ENCODE data around the gene C8G.

Gene C8G

DNA sequence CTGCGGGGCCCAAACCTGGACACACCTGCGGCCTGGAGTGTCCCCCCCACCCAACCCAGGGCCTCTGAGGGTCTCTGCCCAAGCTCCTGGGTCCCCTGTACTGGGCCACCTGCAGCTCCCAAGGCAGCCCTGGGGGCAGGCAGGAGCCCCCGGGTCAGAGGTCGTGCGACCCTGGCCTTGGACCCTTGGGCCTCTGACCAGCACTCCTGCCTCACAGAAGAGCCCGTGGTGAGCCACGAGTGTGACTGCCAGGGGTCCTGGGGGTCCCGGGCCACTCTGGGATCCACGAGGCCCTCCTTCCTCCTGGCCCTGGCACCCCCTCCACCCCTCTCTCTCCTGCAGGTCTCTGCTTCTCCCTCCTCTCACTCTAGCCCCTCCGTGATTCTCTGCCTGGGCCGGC is 27.3 kb downstream of the C8G start:
- TF ChIP-seq, protein P1, sequence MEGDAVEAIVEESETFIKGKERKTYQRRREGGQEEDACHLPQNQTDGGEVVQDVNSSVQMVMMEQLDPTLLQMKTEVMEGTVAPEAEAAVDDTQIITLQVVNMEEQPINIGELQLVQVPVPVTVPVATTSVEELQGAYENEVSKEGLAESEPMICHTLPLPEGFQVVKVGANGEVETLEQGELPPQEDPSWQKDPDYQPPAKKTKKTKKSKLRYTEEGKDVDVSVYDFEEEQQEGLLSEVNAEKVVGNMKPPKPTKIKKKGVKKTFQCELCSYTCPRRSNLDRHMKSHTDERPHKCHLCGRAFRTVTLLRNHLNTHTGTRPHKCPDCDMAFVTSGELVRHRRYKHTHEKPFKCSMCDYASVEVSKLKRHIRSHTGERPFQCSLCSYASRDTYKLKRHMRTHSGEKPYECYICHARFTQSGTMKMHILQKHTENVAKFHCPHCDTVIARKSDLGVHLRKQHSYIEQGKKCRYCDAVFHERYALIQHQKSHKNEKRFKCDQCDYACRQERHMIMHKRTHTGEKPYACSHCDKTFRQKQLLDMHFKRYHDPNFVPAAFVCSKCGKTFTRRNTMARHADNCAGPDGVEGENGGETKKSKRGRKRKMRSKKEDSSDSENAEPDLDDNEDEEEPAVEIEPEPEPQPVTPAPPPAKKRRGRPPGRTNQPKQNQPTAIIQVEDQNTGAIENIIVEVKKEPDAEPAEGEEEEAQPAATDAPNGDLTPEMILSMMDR (IDR thresholded peaks at IDR 0.05; ENCODE audit: low read depth, low read length, missing control alignments), result no peak
- DNase-seq (ENCODE audit: extremely low read depth, low read depth), result no peak
- H3K4me3 ChIP-seq (replicated peaks; ENCODE audit: low read depth, low read length), result no peak overlapping the region

DNA sequence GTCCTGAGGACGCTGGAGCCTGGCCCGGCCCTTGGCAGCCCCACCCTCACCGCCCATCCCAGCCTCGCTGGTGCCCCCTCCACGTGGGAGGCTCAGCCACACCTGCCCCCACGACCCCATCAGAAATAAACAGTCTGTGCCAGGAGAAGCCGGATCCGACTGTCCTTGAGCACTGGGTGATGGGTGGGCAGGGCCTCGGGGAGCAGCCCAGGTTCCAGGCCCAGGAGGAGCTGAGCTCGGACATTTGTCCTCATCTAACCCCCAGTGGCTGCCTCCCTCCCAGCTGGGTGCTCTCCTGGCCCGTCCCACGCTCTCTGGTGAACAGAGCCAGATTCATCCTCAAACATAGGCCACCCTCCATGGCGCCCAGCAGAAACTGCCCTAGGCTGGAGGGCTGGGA is 27.7 kb downstream of the C8G start:
- TF ChIP-seq, protein P1 (IDR thresholded peaks at IDR 0.05; ENCODE audit: low read depth, low read length, missing control alignments), result no peak
- no peak overlapping the region for H3K4me3 ChIP-seq (replicated peaks; ENCODE audit: low read depth, low read length)
- no peak for DNase-seq (ENCODE audit: extremely low read depth, low read depth)

DNA sequence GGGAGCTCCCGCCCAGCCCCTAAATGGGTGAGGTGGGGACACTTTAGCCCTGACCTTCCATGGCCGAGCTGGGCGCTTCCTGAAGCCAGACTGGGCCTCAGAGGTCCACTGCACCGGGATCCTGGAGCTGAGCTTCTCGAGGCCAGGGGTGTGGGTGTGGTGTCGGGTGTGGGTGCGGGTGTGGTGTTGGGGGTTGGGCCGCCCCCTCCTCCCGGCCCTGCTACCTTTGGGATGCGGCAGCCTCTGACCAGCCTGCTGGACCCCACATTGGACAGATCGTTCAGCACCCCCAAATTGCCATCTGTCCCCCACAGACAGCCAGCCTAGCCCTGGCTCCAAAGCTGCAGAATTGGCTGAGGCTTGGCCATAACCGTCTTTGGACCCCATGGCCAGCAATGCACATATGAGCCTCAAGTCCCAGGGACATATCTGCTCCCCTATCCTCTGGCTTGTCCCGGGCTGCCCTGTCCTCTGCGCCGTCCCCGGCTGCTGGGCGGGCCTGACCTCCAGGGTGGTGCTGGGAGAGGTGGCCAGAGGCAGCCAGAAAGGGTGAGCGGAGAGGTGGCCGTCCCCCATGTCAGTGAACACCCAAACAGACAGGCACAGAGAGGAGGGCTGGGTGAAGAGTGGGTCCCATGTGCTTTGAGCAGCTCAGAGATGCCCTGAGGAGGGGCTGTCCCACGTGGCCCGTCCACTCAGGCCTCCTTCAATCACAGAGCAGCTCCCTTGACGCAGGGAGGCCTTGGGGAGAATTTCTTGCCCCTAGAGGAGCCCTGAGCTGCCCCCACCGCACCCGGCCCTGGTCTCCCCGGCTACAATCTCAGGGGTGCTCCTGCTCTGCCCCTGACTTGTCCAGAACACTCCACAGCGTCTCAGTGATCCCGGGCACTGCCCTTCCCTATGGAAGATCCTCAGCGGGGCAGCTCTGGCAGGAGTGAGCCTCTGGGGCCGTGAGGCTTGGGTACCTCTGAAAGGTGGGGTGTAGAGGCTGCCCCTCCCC is 28.9 kb downstream of the C8G start:
- no peak overlapping the region for H3K4me3 ChIP-seq (replicated peaks; ENCODE audit: low read depth, low read length)
- DNase-seq (ENCODE audit: extremely low read depth, low read depth), result no peak
- TF ChIP-seq, protein P1 (IDR thresholded peaks at IDR 0.05; ENCODE audit: low read depth, low read length, missing control alignments), result no peak

DNA sequence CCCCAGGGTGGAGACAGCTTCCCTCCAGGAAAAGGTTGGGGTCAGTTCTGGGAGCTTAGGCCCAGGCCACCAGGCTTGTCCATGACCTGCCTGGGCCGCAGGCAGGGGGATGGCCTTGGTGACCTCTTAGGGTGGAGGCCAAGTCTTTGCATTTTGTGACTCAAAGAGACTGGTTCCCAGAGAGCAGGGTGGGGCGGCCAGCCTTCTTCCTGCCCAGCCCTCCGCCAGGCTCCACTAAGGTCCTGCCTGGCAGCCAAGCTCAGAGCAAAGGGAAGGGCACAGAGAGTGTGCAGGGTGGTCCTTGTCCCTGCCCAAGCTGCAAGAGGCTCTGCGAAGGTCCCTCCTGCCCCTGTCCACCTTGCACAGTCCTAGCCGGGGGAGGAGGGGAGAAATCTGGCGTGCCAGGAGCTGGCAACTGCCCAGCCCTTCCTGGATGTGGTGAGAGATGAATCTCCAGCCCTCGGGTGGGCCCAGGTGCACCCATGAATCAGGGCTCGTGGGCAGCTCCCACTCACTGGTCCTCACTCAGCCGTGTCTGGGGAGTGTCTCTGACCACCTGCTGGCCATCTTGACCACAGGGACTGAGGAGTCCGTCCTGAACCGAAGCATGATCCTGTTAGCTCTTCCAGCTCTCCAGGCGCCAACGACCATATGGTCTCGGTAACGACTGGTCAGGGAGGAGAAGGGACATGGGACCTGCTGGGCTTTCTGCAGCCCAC is 29.9 kb downstream of the C8G start:
- TF ChIP-seq, protein P1 (IDR thresholded peaks at IDR 0.05; ENCODE audit: low read depth, low read length, missing control alignments), result no peak
- H3K4me3 ChIP-seq (replicated peaks; ENCODE audit: low read depth, low read length), result no peak overlapping the region
- no peak for DNase-seq (ENCODE audit: extremely low read depth, low read depth)

DNA sequence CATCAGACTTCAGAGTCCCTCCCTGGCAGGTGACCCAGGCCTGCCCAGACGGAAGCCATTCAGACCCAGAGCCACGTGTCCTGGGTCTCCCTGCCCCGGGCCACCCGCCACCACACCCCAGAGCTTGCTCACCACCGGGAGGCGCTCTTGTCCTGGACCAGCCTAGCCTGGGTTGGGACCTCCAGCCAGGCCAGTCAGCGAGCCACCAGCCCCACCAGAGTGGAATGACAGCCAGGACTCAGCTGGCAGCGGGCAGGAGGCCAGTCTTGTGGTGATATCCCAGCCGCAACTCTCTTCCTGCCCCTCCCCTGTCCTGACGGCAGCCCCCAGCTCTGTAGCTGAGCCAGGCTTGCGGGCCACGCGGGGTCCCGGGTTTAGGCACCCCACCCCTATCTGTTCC is 30.6 kb downstream of the C8G start:
- DNase-seq (ENCODE audit: extremely low read depth, low read depth), result no peak

DNA sequence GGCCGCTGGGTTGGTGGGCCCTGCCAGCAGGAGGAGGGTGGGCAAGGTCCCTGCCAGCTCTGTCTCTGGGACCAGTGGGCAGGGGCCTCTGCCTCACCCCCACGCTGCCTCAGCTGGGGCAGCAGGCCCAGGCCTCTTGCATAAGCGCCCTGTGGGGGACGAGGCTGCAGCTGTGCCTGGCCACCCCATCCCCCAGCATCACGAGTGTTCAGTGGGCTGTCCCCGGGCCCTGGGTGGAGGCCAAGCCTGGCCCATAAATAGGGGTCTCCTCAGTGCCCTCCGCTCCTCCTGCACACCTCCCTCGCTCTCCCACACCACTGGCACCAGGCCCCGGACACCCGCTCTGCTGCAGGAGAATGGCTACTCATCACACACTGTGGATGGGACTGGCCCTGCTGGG is 32.2 kb downstream of the C8G start, which contains the start of gene PTGDS:
TSS of gene PTGDS (plus strand) at position 282 of the 400 bp plus-strand sequence. CDS start at position 357, 75 bp downstream.
- TF ChIP-seq, protein P1 (IDR thresholded peaks at IDR 0.05; ENCODE audit: low read depth, low read length, missing control alignments), result no peak
- no peak for DNase-seq (ENCODE audit: extremely low read depth, low read depth)
- peak within 1 kb of the TSS; percentile 29 for H3K4me3 ChIP-seq (replicated peaks; ENCODE audit: low read depth, low read length)

More for the DNA sequence above, 30.6 kb downstream of the C8G start:
- H3K4me3 ChIP-seq (replicated peaks; ENCODE audit: low read depth, low read length), result no peak overlapping the region
- TF ChIP-seq, protein P1 (IDR thresholded peaks at IDR 0.05; ENCODE audit: low read depth, low read length, missing control alignments), result peak; percentile 12

All from HFF-Myc (cell line).